GM19463 (cell line): Measurements from ENCODE around the gene SPN.
"Not testable (repeated sequence)": the region's sequence is repeated elsewhere in the genome, so short reads cannot be mapped to it uniquely, and the experiment has no call there.

ENCODE experiments used
- ATAC-seq: cut with Tn5 transposase; IDR thresholded peaks from one replicate; pipeline ENCODE4 v1.9.1; 2021; ENCODE audit warnings: mild to moderate bottlenecking, moderate library complexity; ENCODE audit not compliant: unreplicated experiment

The SPN gene

GRCh38 chr16:29644973-29645693 lies 17.9 kb upstream of the SPN start:
- ATAC-seq: no peak

- ATAC-seq: no peak
Observed at GRCh38 chr16:29645694-29646187, 17.3 kb upstream of the SPN start.

GRCh38 chr16:29646947-29647346 lies 16.1 kb upstream of the SPN start:
- ATAC-seq: no peak

GRCh38 chr16:29649588-29650494 lies 13.2 kb upstream of the SPN start:
- no peak for ATAC-seq

- no peak for ATAC-seq
Observed at GRCh38 chr16:29650771-29651170, 12.3 kb upstream of the SPN start.

GRCh38 chr16:29651774-29652349 lies 11.2 kb upstream of the SPN start:
- ATAC-seq: no peak

GRCh38 chr16:29653471-29653870 lies 9.6 kb upstream of the SPN start:
- no peak for ATAC-seq

GRCh38 chr16:29653890-29654289 lies 9.2 kb upstream of the SPN start:
- ATAC-seq: not testable (repeated sequence)

- no peak for ATAC-seq
Observed at GRCh38 chr16:29656688-29657523, 6.1 kb upstream of the SPN start.

GRCh38 chr16:29658705-29659104 lies 4.3 kb upstream of the SPN start:
- ATAC-seq: no peak

GRCh38 chr16:29662000-29662728 lies 883 bp upstream of the SPN start:
- no peak for ATAC-seq

- ATAC-seq: no peak
Observed at GRCh38 chr16:29662729-29663015, 375 bp upstream of the SPN start.

- ATAC-seq: no peak
Observed at GRCh38 chr16:29663807-29664090, 702 bp downstream of the SPN start.

- ATAC-seq: no peak
Observed at GRCh38 chr16:29664091-29664921, 1.3 kb downstream of the SPN start.

- no peak for ATAC-seq
Observed at GRCh38 chr16:29665294-29666077, 2.4 kb downstream of the SPN start.

GRCh38 chr16:29667322-29667610 lies 4.2 kb downstream of the SPN start:
- ATAC-seq: not testable (repeated sequence)

- no peak for ATAC-seq
Observed at GRCh38 chr16:29667755-29668154, 4.7 kb downstream of the SPN start.

GRCh38 chr16:29668267-29668666 lies 5.2 kb downstream of the SPN start:
- ATAC-seq: no peak

- ATAC-seq: no peak
Observed at GRCh38 chr16:29673501-29673900, 10.5 kb downstream of the SPN start.
